Parathyroid adenoma (tissue), 2 donors: ENCODE data around the gene AJAP1.

Source experiments
- H2AFZ ChIP-seq: fragments of 300-600 bp; sonication (generic); one replicate; pipeline ENCODE4 v1.7.0; 2017; ENCODE audit warnings: antibody characterized with exemption, mild to moderate bottlenecking
- H3K27ac ChIP-seq: fragments of 300-600 bp; sonication (generic); one replicate; pipeline ENCODE4 v1.7.0; 2017
- H3K27me3 ChIP-seq: fragments of 300-600 bp; sonication (generic); one replicate; pipeline ENCODE4 v1.7.0; 2017; ENCODE audit warnings: low read length; ENCODE audit not compliant: control insufficient read depth, insufficient read depth
- H3K36me3 ChIP-seq: fragments of 300-600 bp; sonication (generic); one replicate; pipeline ENCODE4 v1.7.0; 2017; ENCODE audit warnings: low read length; ENCODE audit not compliant: control insufficient read depth, insufficient read depth
- H3K4me1 ChIP-seq: fragments of 300-600 bp; sonication (generic); one replicate; pipeline ENCODE4 v1.7.0; 2017; ENCODE audit warnings: control low read depth
- H3K4me2 ChIP-seq: fragments of 300-600 bp; sonication (generic); one replicate; pipeline ENCODE4 v1.7.0; 2017; ENCODE audit warnings: low read length
- H3K4me3 ChIP-seq: fragments of 300-600 bp; sonication (generic); one replicate; pipeline ENCODE4 v1.7.0; 2017; ENCODE audit warnings: low read depth, low read length
- H3K79me2 ChIP-seq: fragments of 300-600 bp; sonication (generic); one replicate; pipeline ENCODE4 v1.7.0; 2017; ENCODE audit warnings: control low read depth
- H3K9ac ChIP-seq: fragments of 300-600 bp; sonication (generic); one replicate; pipeline ENCODE4 v1.7.0; 2017; ENCODE audit warnings: mild to moderate bottlenecking
- H3K9me3 ChIP-seq: fragments of 300-600 bp; sonication (generic); one replicate; pipeline ENCODE4 v1.7.0; 2017; ENCODE audit warnings: low read length; ENCODE audit not compliant: control insufficient read depth
- CTCF ChIP-seq: fragments of 300-600 bp; sonication (generic); IDR thresholded peaks from one replicate; pipeline ENCODE4 v1.7.0; 2017; ENCODE audit warnings: antibody characterized with exemption, mild to moderate bottlenecking
- donor health status: primary hyperparathyroidism.

The AJAP1 gene

DNA sequence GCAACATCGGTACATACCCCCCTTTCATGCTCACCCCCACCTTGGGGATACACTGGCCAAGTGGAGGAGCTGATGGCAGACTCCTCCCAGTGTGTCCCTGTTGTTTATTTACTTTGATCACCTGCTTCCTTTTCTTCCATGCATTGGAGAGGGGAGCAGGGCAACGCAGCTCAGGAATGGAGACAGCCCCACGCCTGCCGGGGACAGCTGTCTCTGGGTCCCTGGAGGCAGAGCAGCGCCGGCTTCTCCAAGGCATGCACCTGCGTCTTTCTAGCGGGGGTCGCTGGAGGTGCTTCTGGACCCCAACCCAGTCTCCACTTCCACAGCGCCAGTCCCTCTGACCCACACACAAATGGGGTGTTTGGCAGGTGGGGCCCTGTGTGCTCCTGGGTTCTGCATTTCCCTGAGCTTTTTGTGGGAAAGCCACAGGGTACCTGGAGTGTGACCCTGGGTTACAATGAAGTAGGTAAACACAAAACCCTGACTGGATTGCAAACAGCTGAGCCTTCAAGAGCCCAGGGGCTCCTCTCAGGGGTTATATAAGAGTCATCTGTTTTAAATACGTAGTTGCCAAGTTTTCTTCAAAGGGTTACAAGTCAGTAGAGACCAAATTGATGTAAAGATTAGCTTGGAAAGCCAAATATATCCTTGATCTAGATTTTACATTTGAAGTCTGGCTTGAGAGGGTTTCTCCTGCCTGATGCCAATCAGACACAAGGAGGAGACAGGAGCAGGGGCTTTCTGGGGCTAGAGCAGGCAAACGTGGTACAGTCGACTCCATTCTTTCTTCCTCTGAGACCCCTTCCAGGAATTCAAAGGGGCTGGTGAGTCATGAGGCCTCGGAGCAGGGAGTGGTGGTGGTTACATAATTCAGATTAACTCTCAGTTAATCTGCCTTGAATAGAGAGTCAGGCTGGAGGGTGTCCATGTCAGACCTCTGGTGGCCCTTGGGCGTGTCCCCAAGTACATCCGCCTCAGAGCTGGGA, 4.5 kb downstream of the AJAP1 start:
- TF ChIP-seq CTCF, result no peak
- Histone ChIP-seq H3K4me2 (no peak overlapping the region), H3K79me2 (peaks cover 24% of the 10 kb centered on the region), H2AFZ (no peak overlapping the region), H3K36me3 (no peaks in the 10 kb centered on the region), H3K27ac (no peak overlapping the region), H3K9ac (no peak overlapping the region), H3K27me3 (no peaks in the 10 kb centered on the region), H3K9me3 (no peaks in the 10 kb centered on the region), H3K4me1 (no peaks in the 10 kb centered on the region), H3K4me3 (no peak overlapping the region)

- H3K79me2 ChIP-seq, result peaks cover 35% of the 10 kb centered on the region
Measured at GRCh38 chr1:4660917-4661594, 6.6 kb downstream of the AJAP1 start.

GRCh38 chr1:4661595-4661917, 7.1 kb downstream of the AJAP1 start:
- Histone ChIP-seq H3K9ac (no peak overlapping the region), H3K79me2 (peaks cover 37% of the 10 kb centered on the region), H3K4me3 (no peak overlapping the region), H3K27ac (no peak overlapping the region), H3K4me1 (no peaks in the 10 kb centered on the region), H3K4me2 (no peak overlapping the region), H3K36me3 (no peaks in the 10 kb centered on the region), H2AFZ (no peak overlapping the region), H3K9me3 (no peaks in the 10 kb centered on the region), H3K27me3 (no peaks in the 10 kb centered on the region)
- no peak for TF ChIP-seq CTCF

More at GRCh38 chr1:4660917-4661594, 6.6 kb downstream of the AJAP1 start:
- Histone ChIP-seq H3K4me3 (no peak overlapping the region), H3K27me3 (no peaks in the 10 kb centered on the region), H3K9me3 (no peaks in the 10 kb centered on the region), H2AFZ (no peak overlapping the region), H3K27ac (no peak overlapping the region), H3K4me2 (no peak overlapping the region), H3K9ac (no peak overlapping the region), H3K4me1 (no peaks in the 10 kb centered on the region), H3K36me3 (no peaks in the 10 kb centered on the region)
- no peak for TF ChIP-seq CTCF

- Histone ChIP-seq H3K4me1 (no peaks in the 10 kb centered on the region), H3K79me2 (peaks cover 38% of the 10 kb centered on the region), H3K36me3 (no peaks in the 10 kb centered on the region), H3K27me3 (no peaks in the 10 kb centered on the region), H3K9ac (no peak overlapping the region), H3K27ac (no peak overlapping the region), H2AFZ (no peak overlapping the region), H3K9me3 (no peaks in the 10 kb centered on the region), H3K4me2 (no peak overlapping the region), H3K4me3 (no peak overlapping the region)
- no peak for TF ChIP-seq CTCF
Measured at GRCh38 chr1:4662168-4662567, 7.8 kb downstream of the AJAP1 start.
